ENCODE results near the gene SLC25A24. TPM values are rescaled to one million over a fixed set of nuclear protein-coding genes. Genes with fewer than 3 reads are reported as not detected.

The SLC25A24 gene
- total RNA-seq, 4 donors from 2014 or later, result 11.8 to 35.7 (median 28.8) TPM

GRCh38 chr1:108106775-108107174 is 93.4 kb downstream of the SLC25A24 start:
- 46 to 49% methylated on average over 1 of the region's 1 CpG for WGBS, 2 donors
- DNase-seq, result no peak
- intact Hi-C loops (cut with DNase I), result no loop called here
- Histone ChIP-seq H3K9me3 (no peaks in the 10 kb centered on the region), H3K36me3 (no peaks in the 10 kb centered on the region), H3K27ac (no peak overlapping the region), H3K27me3 (no peaks in the 10 kb centered on the region), H3K4me3 (no peak overlapping the region), H3K4me1 (no peaks in the 10 kb centered on the region)
- no peak for TF ChIP-seq POLR2A (IDR thresholded peaks at IDR 0.05)

GRCh38 chr1:108100148-108100547 is 100.0 kb downstream of the SLC25A24 start:
- H3K27me3 ChIP-seq, result no peaks in the 10 kb centered on the region
- DNase-seq, result no peak
- H3K27ac ChIP-seq, result no peak overlapping the region
- TF ChIP-seq CTCF (IDR thresholded peaks at IDR 0.05) (no peak), POLR2A (IDR thresholded peaks at IDR 0.05) (no peak)
- H3K36me3 ChIP-seq, result no peaks in the 10 kb centered on the region
- no peak overlapping the region for H3K4me3 ChIP-seq
- no peaks in the 10 kb centered on the region for H3K4me1 ChIP-seq
- WGBS, 2 donors, result 100% methylated on average over 1 of the region's 1 CpG
- intact Hi-C loops (cut with DNase I), result no loop called here
- H3K9me3 ChIP-seq, result no peaks in the 10 kb centered on the region

- no peak overlapping the region for H3K4me3 ChIP-seq
- no peak for DNase-seq
- no peaks in the 10 kb centered on the region for H3K4me1 ChIP-seq
- H3K36me3 ChIP-seq, result no peaks in the 10 kb centered on the region
- intact Hi-C loops (cut with DNase I), result no loop called here
- no peak overlapping the region for H3K27ac ChIP-seq
- no peak for TF ChIP-seq POLR2A (IDR thresholded peaks at IDR 0.05)
- no peak for TF ChIP-seq CTCF (IDR thresholded peaks at IDR 0.05)
- H3K27me3 ChIP-seq, result no peaks in the 10 kb centered on the region
- no peaks in the 10 kb centered on the region for H3K9me3 ChIP-seq
Observed at GRCh38 chr1:108097018-108097417, 103.1 kb downstream of the SLC25A24 start.

GRCh38 chr1:108096089-108096488 is 104.1 kb downstream of the SLC25A24 start:
- DNase-seq, result no peak
- Histone ChIP-seq H3K36me3 (no peaks in the 10 kb centered on the region), H3K27ac (no peak overlapping the region), H3K9me3 (no peaks in the 10 kb centered on the region), H3K4me1 (no peaks in the 10 kb centered on the region), H3K27me3 (no peaks in the 10 kb centered on the region), H3K4me3 (no peak overlapping the region)
- TF ChIP-seq POLR2A (IDR thresholded peaks at IDR 0.05), result no peak
- no peak for TF ChIP-seq CTCF (IDR thresholded peaks at IDR 0.05)
- WGBS, 2 donors, result 69 to 80% methylated on average over 4 of the region's 4 CpGs
- intact Hi-C loops (cut with DNase I), result no loop called here

GRCh38 chr1:108089477-108089876 is 110.7 kb downstream of the SLC25A24 start:
- WGBS, 2 donors, result 53 to 92% methylated on average over 1 of the region's 1 CpG
- Histone ChIP-seq H3K27me3 (no peaks in the 10 kb centered on the region), H3K36me3 (no peaks in the 10 kb centered on the region), H3K27ac (no peak overlapping the region), H3K4me3 (no peak overlapping the region), H3K9me3 (no peaks in the 10 kb centered on the region), H3K4me1 (no peaks in the 10 kb centered on the region)
- intact Hi-C loops (cut with DNase I), result no loop called here
- no peak for DNase-seq
- no peak for TF ChIP-seq POLR2A (IDR thresholded peaks at IDR 0.05)
- TF ChIP-seq CTCF (IDR thresholded peaks at IDR 0.05), result no peak

GRCh38 chr1:108085628-108086027 is 114.5 kb downstream of the SLC25A24 start:
- H3K27ac ChIP-seq, result no peak overlapping the region
- DNase-seq, result no peak
- intact Hi-C loops (cut with DNase I), result no loop called here
- TF ChIP-seq CTCF (IDR thresholded peaks at IDR 0.05) (no peak), POLR2A (IDR thresholded peaks at IDR 0.05) (no peak)
- WGBS, 2 donors, result 83 to 93% methylated on average over 1 of the region's 1 CpG
- no peaks in the 10 kb centered on the region for H3K27me3 ChIP-seq
- H3K36me3 ChIP-seq, result no peaks in the 10 kb centered on the region
- no peaks in the 10 kb centered on the region for H3K9me3 ChIP-seq
- no peaks in the 10 kb centered on the region for H3K4me1 ChIP-seq
- H3K4me3 ChIP-seq, result no peak overlapping the region
